Measurements from ENCODE around the gene CDKL2.

Gene CDKL2

DNA sequence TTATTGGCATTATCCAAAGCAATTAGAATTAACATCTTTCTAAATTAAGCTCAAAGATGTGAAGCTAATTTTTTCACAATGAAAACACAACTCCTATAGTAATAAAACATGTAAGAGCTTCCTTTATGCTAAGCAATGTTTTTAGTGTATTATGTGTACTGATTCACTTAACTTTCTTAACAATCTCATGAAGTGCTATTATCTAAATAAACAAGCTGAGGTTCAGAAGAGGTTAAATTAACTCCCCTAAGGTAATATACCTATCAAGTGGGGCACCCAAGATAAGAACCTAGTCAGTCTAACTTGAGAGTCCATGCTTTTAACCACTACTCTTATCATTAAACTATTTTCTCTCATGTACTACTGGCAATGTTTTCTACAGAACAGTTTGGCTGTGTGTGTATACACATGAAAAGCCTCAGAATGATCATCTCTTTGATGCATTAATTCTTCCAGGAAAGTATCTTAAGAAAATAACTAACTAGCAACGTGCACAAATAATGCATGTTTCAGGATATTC is 29.2 kb upstream of the CDKL2 start:
- TF ChIP-seq, protein P1, sequence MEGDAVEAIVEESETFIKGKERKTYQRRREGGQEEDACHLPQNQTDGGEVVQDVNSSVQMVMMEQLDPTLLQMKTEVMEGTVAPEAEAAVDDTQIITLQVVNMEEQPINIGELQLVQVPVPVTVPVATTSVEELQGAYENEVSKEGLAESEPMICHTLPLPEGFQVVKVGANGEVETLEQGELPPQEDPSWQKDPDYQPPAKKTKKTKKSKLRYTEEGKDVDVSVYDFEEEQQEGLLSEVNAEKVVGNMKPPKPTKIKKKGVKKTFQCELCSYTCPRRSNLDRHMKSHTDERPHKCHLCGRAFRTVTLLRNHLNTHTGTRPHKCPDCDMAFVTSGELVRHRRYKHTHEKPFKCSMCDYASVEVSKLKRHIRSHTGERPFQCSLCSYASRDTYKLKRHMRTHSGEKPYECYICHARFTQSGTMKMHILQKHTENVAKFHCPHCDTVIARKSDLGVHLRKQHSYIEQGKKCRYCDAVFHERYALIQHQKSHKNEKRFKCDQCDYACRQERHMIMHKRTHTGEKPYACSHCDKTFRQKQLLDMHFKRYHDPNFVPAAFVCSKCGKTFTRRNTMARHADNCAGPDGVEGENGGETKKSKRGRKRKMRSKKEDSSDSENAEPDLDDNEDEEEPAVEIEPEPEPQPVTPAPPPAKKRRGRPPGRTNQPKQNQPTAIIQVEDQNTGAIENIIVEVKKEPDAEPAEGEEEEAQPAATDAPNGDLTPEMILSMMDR (IDR thresholded peaks at IDR 0.05; ENCODE audit: low read depth, low read length): no peak
- H3K4me3 ChIP-seq (ENCODE audit: low read depth, low read length): no peak overlapping the region

DNA sequence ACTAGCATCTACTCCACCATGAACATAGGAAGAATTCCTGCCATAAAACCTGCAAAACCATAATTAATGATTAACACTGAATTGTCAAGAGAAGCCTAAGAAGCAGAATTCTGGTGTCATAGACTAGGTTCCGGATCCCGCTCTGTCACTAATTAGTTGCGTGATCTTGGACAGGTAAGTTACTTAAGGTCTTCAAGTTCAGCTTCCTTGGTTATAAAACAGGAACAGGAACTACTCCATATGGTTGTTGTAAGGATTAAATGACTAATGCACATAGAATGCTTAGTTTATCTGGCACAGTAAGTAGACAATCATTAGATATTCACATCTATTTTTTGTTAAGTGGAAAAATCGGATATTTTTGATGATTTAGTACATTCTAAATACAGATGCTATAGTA is 28.5 kb upstream of the CDKL2 start:
- TF ChIP-seq, protein P1 (IDR thresholded peaks at IDR 0.05; ENCODE audit: low read depth, low read length): no peak
- H3K4me3 ChIP-seq (ENCODE audit: low read depth, low read length): no peak overlapping the region

DNA sequence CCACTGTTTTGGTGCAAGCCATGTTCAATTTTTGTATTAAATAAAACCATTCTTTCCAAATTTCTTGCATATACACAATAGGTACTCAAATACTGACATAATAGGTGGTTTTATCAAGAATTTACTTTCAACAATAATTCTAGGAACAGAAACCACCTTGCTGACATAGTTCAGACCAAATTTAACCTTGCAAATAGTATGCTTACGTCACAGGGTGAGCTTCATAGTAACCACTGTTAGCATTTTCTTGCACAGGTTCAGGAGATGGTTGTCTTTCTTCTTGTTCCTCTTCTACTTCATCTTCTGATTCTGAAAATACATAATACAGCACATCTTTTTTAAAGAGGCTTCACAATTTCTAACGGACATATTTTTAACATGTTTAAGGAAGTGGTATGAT is 25.2 kb upstream of the CDKL2 start:
- TF ChIP-seq, protein P1 (IDR thresholded peaks at IDR 0.05; ENCODE audit: low read depth, low read length): no peak
- H3K4me3 ChIP-seq (ENCODE audit: low read depth, low read length): no peak overlapping the region

DNA sequence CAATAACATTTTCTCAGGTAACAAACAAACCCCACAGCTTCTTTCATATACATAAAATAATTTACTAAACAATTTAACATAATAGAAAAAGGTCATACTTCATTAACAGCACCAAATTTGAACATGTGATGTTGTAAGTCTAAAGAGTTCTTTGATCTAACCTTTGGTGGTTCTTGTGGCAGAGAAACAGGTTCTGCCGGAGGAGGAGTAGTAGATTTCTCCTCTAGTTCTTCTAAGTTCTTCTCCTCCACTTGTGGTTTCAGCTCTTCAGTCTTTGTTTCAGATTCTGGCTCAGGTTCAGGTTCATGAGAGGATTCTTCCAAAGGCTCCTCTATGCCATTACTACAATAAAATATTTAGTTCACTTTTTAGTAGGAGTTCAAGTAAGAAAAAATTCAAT is 24.6 kb upstream of the CDKL2 start:
- TF ChIP-seq, protein P1 (IDR thresholded peaks at IDR 0.05; ENCODE audit: low read depth, low read length): no peak
- no peak overlapping the region for H3K4me3 ChIP-seq (ENCODE audit: low read depth, low read length)

DNA sequence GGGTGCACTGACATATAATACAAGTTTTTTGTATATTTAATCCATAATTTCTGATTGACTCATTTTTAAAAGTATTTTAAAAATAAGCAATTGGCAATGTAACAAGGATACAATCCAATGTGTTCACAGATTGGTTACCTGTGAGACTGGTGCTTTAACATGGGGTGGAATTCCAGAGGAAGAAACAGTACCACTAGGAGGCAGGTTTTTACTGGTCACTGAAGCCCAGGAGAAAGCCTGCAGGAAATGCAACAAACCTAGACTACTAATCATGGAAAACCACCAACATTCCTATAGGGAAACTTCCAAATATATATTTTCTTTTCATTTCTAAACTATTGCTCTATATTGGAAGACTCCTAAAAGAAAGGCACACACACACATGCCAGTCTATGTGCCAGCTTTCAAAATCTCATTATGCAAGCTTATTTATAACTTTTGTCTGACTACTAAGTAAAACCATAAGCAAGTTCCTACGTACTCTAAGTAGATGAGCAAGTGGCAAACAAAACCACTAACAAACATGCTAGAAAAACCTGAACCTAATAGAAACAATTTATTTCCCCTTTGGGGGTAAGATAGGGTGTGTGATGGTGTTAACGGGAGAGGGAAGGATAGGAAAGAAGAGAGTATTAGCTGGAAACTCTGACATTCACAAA is 23.6 kb upstream of the CDKL2 start:
- TF ChIP-seq, protein P1 (IDR thresholded peaks at IDR 0.05; ENCODE audit: low read depth, low read length): peak; percentile 34; the same call in 1 of the 2 replicates
- H3K4me3 ChIP-seq (ENCODE audit: low read depth, low read length): no peak overlapping the region

DNA sequence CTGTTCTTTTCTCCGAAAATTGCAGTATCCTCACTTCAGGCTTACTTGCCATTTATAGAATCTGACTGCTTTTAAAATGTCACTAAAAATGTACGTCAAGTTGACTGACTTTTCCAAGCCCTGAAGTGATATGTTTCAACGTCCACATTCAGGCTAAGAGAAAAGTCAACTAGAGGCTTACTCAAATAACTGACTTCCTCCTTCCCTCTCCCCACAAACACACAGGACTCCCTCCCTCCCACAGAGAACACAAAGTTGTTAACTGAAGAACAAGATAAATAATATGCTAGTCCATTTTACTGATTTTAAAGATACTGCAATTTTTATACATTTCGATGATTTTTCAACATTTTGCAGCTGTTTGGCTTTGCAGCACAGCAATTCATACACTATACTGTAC is 13.8 kb upstream of the CDKL2 start:
- TF ChIP-seq, protein P1 (IDR thresholded peaks at IDR 0.05; ENCODE audit: low read depth, low read length): no peak
- H3K4me3 ChIP-seq (ENCODE audit: low read depth, low read length): no peak overlapping the region

DNA sequence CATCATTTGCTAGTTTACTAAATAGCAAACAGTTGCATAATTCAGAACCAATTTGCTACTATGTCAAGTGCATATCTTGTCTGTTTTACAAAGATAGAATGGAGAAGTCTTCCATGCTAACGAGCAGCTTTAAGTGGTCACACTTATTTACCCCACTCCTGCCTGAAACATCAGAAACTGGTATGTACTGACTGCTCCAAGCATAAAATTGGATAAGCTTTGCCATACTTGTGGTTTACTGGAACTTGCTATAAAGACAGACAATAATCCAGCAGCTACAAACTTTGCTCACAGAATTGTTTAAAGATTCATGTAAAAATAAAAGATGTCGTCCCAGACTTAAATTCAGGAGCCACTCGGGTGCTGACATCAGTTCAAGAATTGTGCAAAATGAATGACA is 13.3 kb upstream of the CDKL2 start:
- H3K4me3 ChIP-seq (ENCODE audit: low read depth, low read length): no peak overlapping the region
- TF ChIP-seq, protein P1 (IDR thresholded peaks at IDR 0.05; ENCODE audit: low read depth, low read length): no peak
